GM10847 (cell line): ENCODE results near the gene CD19.
A peak's percentile ranks its signal among the peaks of the same experiment; 100 is the strongest.

Source experiments
- POLR2A ChIP-seq: IDR thresholded peaks from 2 replicates; pipeline ENCODE4 v1.6.1; 2011; ENCODE audit not compliant: insufficient read length; ENCODE audit errors: extremely low read depth

Gene CD19

GRCh38 chr16:28924762-28925385 lies 6.9 kb upstream of the CD19 start, which contains the start of gene RABEP2:
Gene RABEP2, minus strand, starts transcription at chr16:28925238. Its CDS starts 75 bp downstream, at chr16:28925163.
- TF ChIP-seq POLR2A, result no peak

- peak; percentile 69 for TF ChIP-seq POLR2A
Observed at GRCh38 chr16:28925386-28926228, 6.2 kb upstream of the CD19 start.

- TF ChIP-seq POLR2A, result no peak
Observed at GRCh38 chr16:28927815-28928214, 4.0 kb upstream of the CD19 start.

GRCh38 chr16:28930203-28930602 lies 1.6 kb upstream of the CD19 start:
- no peak for TF ChIP-seq POLR2A

- TF ChIP-seq POLR2A, result peak; percentile 15
Observed at GRCh38 chr16:28930652-28931051, 1.1 kb upstream of the CD19 start.

GRCh38 chr16:28932339-28933141 lies 769 bp downstream of the CD19 start:
- no peak for TF ChIP-seq POLR2A

GRCh38 chr16:28933171-28933570 lies 1.4 kb downstream of the CD19 start:
- no peak for TF ChIP-seq POLR2A

- TF ChIP-seq POLR2A, result no peak
Observed at GRCh38 chr16:28935346-28935745, 3.6 kb downstream of the CD19 start.

GRCh38 chr16:28935924-28936783 lies 4.4 kb downstream of the CD19 start:
- no peak for TF ChIP-seq POLR2A

- no peak for TF ChIP-seq POLR2A
Observed at GRCh38 chr16:28936784-28937155, 5.0 kb downstream of the CD19 start.

- TF ChIP-seq POLR2A, result no peak
Observed at GRCh38 chr16:28937222-28937876, 5.6 kb downstream of the CD19 start.

- no peak for TF ChIP-seq POLR2A
Observed at GRCh38 chr16:28938721-28939120, 7.0 kb downstream of the CD19 start.

GRCh38 chr16:28943281-28943680 lies 11.5 kb downstream of the CD19 start:
- TF ChIP-seq POLR2A, result no peak

GRCh38 chr16:28946681-28947080 lies 14.9 kb downstream of the CD19 start:
- no peak for TF ChIP-seq POLR2A
